Keratinocyte (primary cell): Measurements from ENCODE around the gene CAND2. TPM values are rescaled to one million over a fixed set of nuclear protein-coding genes. Genes with fewer than 3 reads are reported as not detected.

Source experiments
- DNase-seq: peaks from one replicate; pipeline ENCODE4 v3.0.0-alpha.2; 2011; ENCODE audit warnings: low read depth, missing footprints, low spot score
- FAIRE-seq: peaks from 2 replicates; lab custom pipeline; 2011; peaks lifted over from hg19 to GRCh38; lab: Jason Lieb, UNC
- H2AFZ ChIP-seq: 2 replicates; pipeline ENCODE4 v1.6.0; 2012; ENCODE audit warnings: low read length, control low read depth, inconsistent platforms; ENCODE audit not compliant: control insufficient read depth
- H3K27ac ChIP-seq: 2 replicates; pipeline ENCODE4 v1.5.1; 2011; ENCODE audit warnings: low read length; ENCODE audit not compliant: control insufficient read depth, insufficient read depth
- H3K27me3 ChIP-seq: 3 replicates; pipeline ENCODE4 v1.6.0; 2011; ENCODE audit warnings: low read length; ENCODE audit not compliant: control insufficient read depth, insufficient read depth; ENCODE audit errors: extremely low read depth
- H3K36me3 ChIP-seq, 2 experiments: 2 replicates in 1 of 2; 3 replicates in 1 of 2; pipeline ENCODE4 v1.5.1; 2011; ENCODE audit warnings: low read length in 2 of 2, mild to moderate bottlenecking in 1 of 2; ENCODE audit not compliant: control insufficient read depth in 2 of 2, insufficient read depth in 2 of 2; ENCODE audit errors: extremely low read depth in 1 of 2
- H3K4me1 ChIP-seq: 3 replicates; pipeline ENCODE4 v1.5.1; 2011; ENCODE audit warnings: low read length; ENCODE audit not compliant: control insufficient read depth, insufficient read depth; ENCODE audit errors: extremely low read depth
- H3K4me2 ChIP-seq: 3 replicates; pipeline ENCODE4 v1.6.0; 2011; ENCODE audit warnings: low read depth, low read length; ENCODE audit not compliant: control insufficient read depth, insufficient read depth; ENCODE audit errors: extremely low read depth
- H3K4me3 ChIP-seq, 3 experiments: fragments of 200-600 bp in 1 of 3; sonication (generic) in 1 of 3; 2 replicates in 2 of 3; 3 replicates in 1 of 3; pipeline ENCODE4 v1.5.1; 2011 to 2016; ENCODE audit warnings: low read length in 3 of 3, mild to moderate bottlenecking in 3 of 3, control low read depth in 2 of 3, inconsistent platforms in 1 of 3, low read depth in 1 of 3, mixed read lengths in 1 of 3, mixed run types in 1 of 3, moderate library complexity in 1 of 3; ENCODE audit not compliant: control insufficient read depth in 2 of 3, insufficient read depth in 2 of 3; ENCODE audit errors: extremely low read depth in 1 of 3
- H3K79me2 ChIP-seq: 2 replicates; pipeline ENCODE4 v1.6.0; 2012; ENCODE audit warnings: low read length; ENCODE audit not compliant: control insufficient read depth, insufficient read depth
- H3K9ac ChIP-seq: 3 replicates; pipeline ENCODE4 v1.6.0; 2011; ENCODE audit warnings: low read length; ENCODE audit not compliant: control insufficient read depth, insufficient read depth; ENCODE audit errors: extremely low read depth
- H3K9me1 ChIP-seq: 3 replicates; pipeline ENCODE4 v1.6.0; 2011; ENCODE audit warnings: low read length; ENCODE audit not compliant: control insufficient read depth, insufficient read depth; ENCODE audit errors: extremely low read depth
- H3K9me3 ChIP-seq: 2 replicates; pipeline ENCODE4 v1.5.1; 2012; ENCODE audit warnings: low read depth, low read length; ENCODE audit not compliant: control insufficient read depth
- H4K20me1 ChIP-seq: 3 replicates; pipeline ENCODE4 v1.6.0; 2011; ENCODE audit warnings: low read length; ENCODE audit not compliant: control insufficient read depth, insufficient read depth; ENCODE audit errors: extremely low read depth
- CTCF ChIP-seq, 3 experiments: IDR thresholded peaks in 1 of 3; conservative IDR thresholded peaks in 1 of 3; optimal IDR thresholded peaks in 1 of 3; 2 replicates in 2 of 3; 3 replicates in 1 of 3; pipeline versions ENCODE3 to v1.5.1; 2011; ENCODE audit warnings: low read length in 3 of 3, mild to moderate bottlenecking in 3 of 3, moderate library complexity in 2 of 3, control low read depth in 1 of 3, inconsistent platforms in 1 of 3; ENCODE audit not compliant: insufficient read depth in 2 of 3; ENCODE audit errors: extremely low read depth in 1 of 3
- EZH2 ChIP-seq: IDR thresholded peaks from one replicate; pipeline ENCODE4 v1.6.1; 2012; ENCODE audit warnings: inconsistent platforms, mild to moderate bottlenecking, low read length, moderate library complexity
- dilution Hi-C: fragments of 300-500 bp; cut with MboI; formaldehyde crosslinking; loops from one replicate; pipeline ENCODE4 v1.7.0; 2020; ENCODE audit warnings: low sequenced_read_pairs; ENCODE audit not compliant: extremely low pct_ligation_motif_present
- polyA plus RNA-seq, 5 experiments: library from polyadenylated mRNA; depleted of rRNA in 3 of 5; stranded (reverse) in 3 of 5; stranded (forward) in 1 of 5; unstranded in 1 of 5; fragments of >200 nt; gene quantifications; 1 replicate in 1 of 5; 2 replicates in 3 of 5; 3 replicates in 1 of 5; pipeline versions ENCODE4 v1.2.1 to v1.2.3, GENCODE V29; 2011 to 2012; ENCODE audit warnings: missing spikeins in 2 of 5, low read depth in 1 of 5, low replicate concordance in 1 of 5

The CAND2 gene
- polyA plus RNA-seq, 1 donor (not counting 4 experiments of a cell fraction or from before 2014, with no cell fraction given) = 0.05 TPM

DNA sequence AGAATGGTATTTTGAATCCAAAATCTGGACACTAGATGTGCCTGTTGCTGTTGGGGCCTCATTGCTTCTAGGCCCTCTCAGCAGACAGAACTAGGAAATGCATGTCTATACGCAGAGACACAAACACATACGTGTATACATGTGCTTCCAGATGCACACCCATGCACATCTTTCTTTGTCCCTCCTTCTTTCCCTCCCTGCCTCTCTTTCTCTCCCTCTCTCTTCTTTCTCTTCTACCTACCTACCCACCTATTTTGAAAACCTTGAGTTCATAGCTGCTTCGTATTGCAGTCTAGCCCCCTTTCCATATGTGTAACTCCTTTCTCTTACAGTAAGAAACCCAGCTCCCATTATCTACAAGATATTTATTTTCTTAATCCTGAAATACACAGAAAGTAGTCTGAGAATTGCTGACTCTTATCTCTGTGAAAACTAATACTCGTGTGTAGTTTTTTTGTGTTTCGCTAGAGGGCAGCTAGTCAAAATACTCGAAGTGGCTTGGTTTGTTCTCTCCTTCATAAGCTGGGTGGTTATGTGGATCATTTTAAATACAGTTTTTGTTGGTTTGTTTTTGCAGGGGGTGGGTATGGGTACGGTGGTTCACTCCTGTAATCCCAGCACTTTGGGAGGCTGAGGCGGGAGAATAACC is 26.4 kb downstream of the CAND2 start:
- DNase-seq (no peak), FAIRE-seq (no peak)
- Histone ChIP-seq H3K4me1 (no peaks in the 10 kb centered on the region), H2AFZ (no peak overlapping the region), H4K20me1 (no peaks in the 10 kb centered on the region), H3K36me3 (no peaks in the 10 kb centered on the region), H3K4me3 (no peak overlapping the region), H3K79me2 (no peaks in the 10 kb centered on the region), H3K9me3 (no peaks in the 10 kb centered on the region), H3K27ac (no peak overlapping the region), H3K27me3 (no peaks in the 10 kb centered on the region), H3K9me1 (no peaks in the 10 kb centered on the region), H3K4me2 (no peak overlapping the region), H3K9ac (no peak overlapping the region)
- dilution Hi-C loops = no loop called here
- TF ChIP-seq CTCF (optimal IDR thresholded peaks at IDR 0.05 in 1 of 3, IDR thresholded peaks at IDR 0.05 in 1 of 3, conservative IDR thresholded peaks at IDR 0.05 in 1 of 3; ENCODE audit: extremely low read depth in 1 of 3, insufficient read depth in 2 of 3, low read length in 3 of 3) (no peak), EZH2 (no peak)

GRCh38 chr3:12824299-12824698 is 27.8 kb downstream of the CAND2 start:
- Histone ChIP-seq H3K79me2 (no peaks in the 10 kb centered on the region), H3K9me3 (no peaks in the 10 kb centered on the region), H3K4me3 (no peak overlapping the region), H4K20me1 (no peaks in the 10 kb centered on the region), H3K9ac (no peak overlapping the region), H3K9me1 (no peaks in the 10 kb centered on the region), H3K27me3 (no peaks in the 10 kb centered on the region), H3K36me3 (no peaks in the 10 kb centered on the region), H3K4me1 (peaks cover 7% of the 10 kb centered on the region), H3K27ac (no peak overlapping the region), H3K4me2 (no peak overlapping the region), H2AFZ (no peak overlapping the region)
- DNase-seq = no peak
- dilution Hi-C loops = no loop called here
- FAIRE-seq = no peak
- TF ChIP-seq EZH2 = no peak
- no peak for TF ChIP-seq CTCF (optimal IDR thresholded peaks at IDR 0.05 in 1 of 3, IDR thresholded peaks at IDR 0.05 in 1 of 3, conservative IDR thresholded peaks at IDR 0.05 in 1 of 3; ENCODE audit: extremely low read depth in 1 of 3, insufficient read depth in 2 of 3, low read length in 3 of 3)
